ENCODE results near the gene CDCP1.

GRCh38 chr3:45186871-45187270, 40.7 kb upstream of the CDCP1 start:
- TF ChIP-seq CTCF (conservative IDR thresholded peaks at IDR 0.05) (no peak), EZH2 (IDR thresholded peaks at IDR 0.05; ENCODE audit: low read depth) (no peak)

All from PC-9 (cell line).